Measurements from ENCODE around the gene BFSP2.

The BFSP2 gene

GRCh38 chr3:133388696-133389395 lies 11.0 kb upstream of the BFSP2 start:
- TF ChIP-seq CTCF (conservative IDR thresholded peaks at IDR 0.05; ENCODE audit: low read length), result no peak
- no peak overlapping the region for H3K4me3 ChIP-seq (ENCODE audit: low read length)
- DNase-seq (ENCODE audit: low read depth), result no peak

GRCh38 chr3:133390715-133391114 lies 9.1 kb upstream of the BFSP2 start:
- no peak for DNase-seq (ENCODE audit: low read depth)
- no peak overlapping the region for H3K4me3 ChIP-seq (ENCODE audit: low read length)
- no peak for TF ChIP-seq CTCF (conservative IDR thresholded peaks at IDR 0.05; ENCODE audit: low read length)

GRCh38 chr3:133393204-133393603 lies 6.7 kb upstream of the BFSP2 start:
- H3K4me3 ChIP-seq (ENCODE audit: low read length), result no peak overlapping the region
- no peak for TF ChIP-seq CTCF (conservative IDR thresholded peaks at IDR 0.05; ENCODE audit: low read length)
- no peak for DNase-seq (ENCODE audit: low read depth)

GRCh38 chr3:133393691-133394474 lies 6.0 kb upstream of the BFSP2 start:
- DNase-seq (ENCODE audit: low read depth), result no peak
- no peak for TF ChIP-seq CTCF (conservative IDR thresholded peaks at IDR 0.05; ENCODE audit: low read length)
- no peak overlapping the region for H3K4me3 ChIP-seq (ENCODE audit: low read length)

GRCh38 chr3:133394561-133395311 lies 5.1 kb upstream of the BFSP2 start:
- H3K4me3 ChIP-seq (ENCODE audit: low read length), result no peak overlapping the region
- no peak for TF ChIP-seq CTCF (conservative IDR thresholded peaks at IDR 0.05; ENCODE audit: low read length)
- no peak for DNase-seq (ENCODE audit: low read depth)

- TF ChIP-seq CTCF (conservative IDR thresholded peaks at IDR 0.05; ENCODE audit: low read length), result no peak
- DNase-seq (ENCODE audit: low read depth), result no peak
- H3K4me3 ChIP-seq (ENCODE audit: low read length), result no peak overlapping the region
Observed at GRCh38 chr3:133396906-133397305, 3.0 kb upstream of the BFSP2 start.

All from AG10803 (cell line).